Right atrium auricular region (tissue), 2 donors: Measurements from ENCODE around the gene OR11A1. TPM values are rescaled to one million over a fixed set of nuclear protein-coding genes. Genes with fewer than 3 reads are reported as not detected.

Experiments used
- DNase-seq: peaks from one replicate; pipeline ENCODE4 v3.0.0-alpha.2; 2019; ENCODE audit warnings: low spot score
- H3K27ac ChIP-seq, 2 donors: fragments of 200-600 bp; sonication (generic); 1 replicate in 1 of 2; 2 replicates in 1 of 2; pipeline ENCODE4 v1.5.1; 2016 to 2019
- H3K27me3 ChIP-seq, 2 donors: fragments of 200-600 bp; sonication (generic); one replicate each; pipeline versions ENCODE4 v1.5.1 to v1.6.0; 2017 to 2019
- H3K36me3 ChIP-seq: fragments of 200-600 bp; sonication (generic); one replicate; pipeline ENCODE4 v1.5.1; 2016
- H3K4me1 ChIP-seq, 2 donors: fragments of 200-600 bp; sonication (generic); one replicate each; pipeline versions ENCODE4 v1.5.1 to v1.6.0; 2017 to 2019
- H3K4me3 ChIP-seq, 2 donors: fragments of 200-600 bp; sonication (generic); 1 replicate in 1 of 2; 2 replicates in 1 of 2; pipeline ENCODE4 v1.5.1; 2017 to 2019; ENCODE audit warnings: mild to moderate bottlenecking in 1 of 2, moderate library complexity in 1 of 2
- H3K9me3 ChIP-seq, 2 donors: fragments of 200-600 bp; sonication (generic); one replicate each; pipeline ENCODE4 v1.5.1; 2019
- total RNA-seq, 2 donors: library from RNA; depleted of rRNA; stranded (reverse); fragments of >200 nt; gene quantifications; one replicate each; pipeline ENCODE4 v1.1.0, GENCODE V29; 2016
- TF ChIP-seq, protein P1 (sequence below), 2 donors: fragments of 200-600 bp; sonication (generic); IDR thresholded peaks; one replicate each; pipeline ENCODE4 v1.5.1; 2019; ENCODE audit warnings: antibody characterized with exemption in 2 of 2

Gene OR11A1
- total RNA-seq, 2 donors from 2014 or later: not detected

DNA sequence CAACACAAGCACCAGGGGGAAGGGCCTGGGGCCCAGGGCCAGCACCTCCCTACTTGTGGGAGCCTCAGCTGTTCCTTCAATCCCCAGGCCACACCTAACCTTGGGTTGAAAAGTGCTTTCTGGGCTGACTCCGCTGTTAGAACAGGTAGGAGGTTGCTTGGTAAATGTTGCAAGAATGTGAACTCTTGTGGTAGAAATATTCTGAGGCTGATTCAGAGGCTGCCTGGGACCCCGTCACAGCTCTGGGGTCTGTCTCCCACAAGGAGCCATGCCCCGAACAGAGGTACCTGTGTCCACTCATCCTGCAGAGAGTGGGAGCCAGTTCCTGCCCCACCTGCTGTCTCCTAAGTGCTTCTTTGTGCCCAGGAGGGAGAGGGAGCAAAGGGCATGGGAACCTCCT lies 45.3 kb upstream of the OR11A1 start:
- Histone ChIP-seq H3K27ac (no peak overlapping the region), H3K27me3 (no peaks in the 10 kb centered on the region), H3K4me3 (no peak overlapping the region), H3K36me3 (no peaks in the 10 kb centered on the region), H3K9me3 (no peaks in the 10 kb centered on the region), H3K4me1 (no peaks in the 10 kb centered on the region)
- peak; percentile 48 for DNase-seq
- TF ChIP-seq, protein P1, sequence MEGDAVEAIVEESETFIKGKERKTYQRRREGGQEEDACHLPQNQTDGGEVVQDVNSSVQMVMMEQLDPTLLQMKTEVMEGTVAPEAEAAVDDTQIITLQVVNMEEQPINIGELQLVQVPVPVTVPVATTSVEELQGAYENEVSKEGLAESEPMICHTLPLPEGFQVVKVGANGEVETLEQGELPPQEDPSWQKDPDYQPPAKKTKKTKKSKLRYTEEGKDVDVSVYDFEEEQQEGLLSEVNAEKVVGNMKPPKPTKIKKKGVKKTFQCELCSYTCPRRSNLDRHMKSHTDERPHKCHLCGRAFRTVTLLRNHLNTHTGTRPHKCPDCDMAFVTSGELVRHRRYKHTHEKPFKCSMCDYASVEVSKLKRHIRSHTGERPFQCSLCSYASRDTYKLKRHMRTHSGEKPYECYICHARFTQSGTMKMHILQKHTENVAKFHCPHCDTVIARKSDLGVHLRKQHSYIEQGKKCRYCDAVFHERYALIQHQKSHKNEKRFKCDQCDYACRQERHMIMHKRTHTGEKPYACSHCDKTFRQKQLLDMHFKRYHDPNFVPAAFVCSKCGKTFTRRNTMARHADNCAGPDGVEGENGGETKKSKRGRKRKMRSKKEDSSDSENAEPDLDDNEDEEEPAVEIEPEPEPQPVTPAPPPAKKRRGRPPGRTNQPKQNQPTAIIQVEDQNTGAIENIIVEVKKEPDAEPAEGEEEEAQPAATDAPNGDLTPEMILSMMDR (IDR thresholded peaks at IDR 0.05): no peak

DNA sequence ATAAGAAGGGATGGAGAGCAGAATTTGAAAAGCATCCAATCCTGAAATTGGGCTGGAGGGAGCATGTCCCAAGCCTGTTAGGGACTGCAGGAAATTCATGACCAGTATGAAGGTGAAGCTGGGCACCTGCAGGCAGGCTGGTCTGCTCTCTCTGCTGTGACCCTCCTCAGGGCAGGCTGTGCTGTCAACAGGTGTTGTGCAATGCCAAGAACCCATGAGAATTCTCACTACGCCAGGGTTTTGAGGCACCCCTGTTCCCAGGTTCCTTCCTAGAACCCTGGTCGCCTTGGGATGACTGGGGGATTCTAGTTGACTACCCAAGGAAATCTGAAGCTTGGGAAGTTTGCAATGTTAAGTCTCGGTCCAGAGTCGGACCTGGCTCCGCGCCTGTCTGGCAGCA lies 44.2 kb upstream of the OR11A1 start:
- H3K4me1 ChIP-seq: no peaks in the 10 kb centered on the region
- no peaks in the 10 kb centered on the region for H3K9me3 ChIP-seq
- DNase-seq: peak; percentile 4
- no peaks in the 10 kb centered on the region for H3K27me3 ChIP-seq
- TF ChIP-seq, protein P1 (IDR thresholded peaks at IDR 0.05): no peak
- no peak overlapping the region for H3K27ac ChIP-seq
- H3K36me3 ChIP-seq: no peaks in the 10 kb centered on the region
- H3K4me3 ChIP-seq: no peak overlapping the region

DNA sequence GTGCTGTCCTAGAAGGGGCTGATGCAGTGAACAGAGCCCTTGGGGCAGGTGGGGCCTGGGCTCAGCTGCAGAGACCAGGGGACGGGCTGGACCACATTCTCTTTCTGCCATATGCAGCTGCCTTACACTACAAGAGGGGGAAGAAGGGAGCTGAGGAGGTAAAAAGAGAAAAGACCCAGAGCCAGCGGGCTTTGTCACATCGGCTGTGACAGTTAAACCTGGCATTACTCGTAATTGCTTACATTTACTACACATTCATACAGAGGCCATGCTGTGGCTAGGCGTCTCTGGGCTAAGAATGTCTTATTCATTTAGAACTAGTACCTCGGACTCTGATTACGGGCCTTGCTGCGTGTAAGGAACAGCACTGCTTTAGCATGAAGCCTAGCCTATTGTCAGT lies 43.7 kb upstream of the OR11A1 start:
- H3K4me3 ChIP-seq: no peak overlapping the region
- no peaks in the 10 kb centered on the region for H3K9me3 ChIP-seq
- no peaks in the 10 kb centered on the region for H3K4me1 ChIP-seq
- DNase-seq: peak; percentile 34
- H3K27me3 ChIP-seq: no peaks in the 10 kb centered on the region
- TF ChIP-seq, protein P1 (IDR thresholded peaks at IDR 0.05): no peak
- no peak overlapping the region for H3K27ac ChIP-seq
- no peaks in the 10 kb centered on the region for H3K36me3 ChIP-seq

DNA sequence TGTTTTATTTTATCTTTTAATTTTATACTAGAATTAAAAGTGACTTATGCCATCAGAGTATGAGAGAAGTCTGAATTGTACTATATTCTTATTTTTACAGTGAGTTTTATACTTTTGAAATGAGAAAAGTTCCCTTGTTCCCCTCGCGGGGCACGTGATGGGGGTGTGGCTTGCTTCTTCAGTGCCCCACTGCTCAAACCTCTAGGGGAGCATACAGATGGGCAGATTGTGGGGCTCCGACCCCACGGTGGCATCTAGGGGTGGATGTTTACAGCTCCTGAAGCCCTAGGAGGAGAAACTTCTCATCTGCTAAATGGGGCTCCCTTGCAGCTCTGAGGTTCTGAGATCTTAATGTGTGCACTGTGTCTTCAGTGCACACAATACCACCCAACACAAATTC lies 42.8 kb upstream of the OR11A1 start:
- Histone ChIP-seq H3K36me3 (no peaks in the 10 kb centered on the region), H3K9me3 (no peaks in the 10 kb centered on the region), H3K4me3 (no peak overlapping the region), H3K4me1 (no peaks in the 10 kb centered on the region), H3K27me3 (no peaks in the 10 kb centered on the region), H3K27ac (no peak overlapping the region)
- TF ChIP-seq, protein P1 (IDR thresholded peaks at IDR 0.05): no peak
- DNase-seq: no peak

DNA sequence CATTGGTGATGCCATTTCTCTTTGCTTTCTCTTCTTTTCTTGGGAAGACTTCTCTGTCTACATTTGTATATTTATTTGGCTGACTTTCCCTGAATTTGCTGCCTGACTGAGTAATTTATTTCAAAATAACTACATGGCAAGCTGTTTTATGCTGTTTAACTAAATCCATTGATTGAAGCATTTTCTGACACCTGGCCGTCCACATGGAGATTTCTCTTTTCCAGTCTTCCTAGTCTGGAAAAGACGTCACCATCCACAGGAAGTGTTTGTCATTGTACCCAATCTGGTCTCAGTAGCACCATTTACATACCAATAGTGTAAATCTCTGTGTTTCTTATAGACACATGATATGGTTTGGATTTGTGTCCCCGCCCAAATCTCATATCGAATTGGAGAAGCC lies 40.1 kb upstream of the OR11A1 start:
- H3K9me3 ChIP-seq: no peaks in the 10 kb centered on the region
- peak; percentile 16 for DNase-seq
- H3K27me3 ChIP-seq: no peaks in the 10 kb centered on the region
- TF ChIP-seq, protein P1 (IDR thresholded peaks at IDR 0.05): no peak
- H3K27ac ChIP-seq: no peak overlapping the region
- no peak overlapping the region for H3K4me3 ChIP-seq
- H3K4me1 ChIP-seq: no peaks in the 10 kb centered on the region
- H3K36me3 ChIP-seq: no peaks in the 10 kb centered on the region

DNA sequence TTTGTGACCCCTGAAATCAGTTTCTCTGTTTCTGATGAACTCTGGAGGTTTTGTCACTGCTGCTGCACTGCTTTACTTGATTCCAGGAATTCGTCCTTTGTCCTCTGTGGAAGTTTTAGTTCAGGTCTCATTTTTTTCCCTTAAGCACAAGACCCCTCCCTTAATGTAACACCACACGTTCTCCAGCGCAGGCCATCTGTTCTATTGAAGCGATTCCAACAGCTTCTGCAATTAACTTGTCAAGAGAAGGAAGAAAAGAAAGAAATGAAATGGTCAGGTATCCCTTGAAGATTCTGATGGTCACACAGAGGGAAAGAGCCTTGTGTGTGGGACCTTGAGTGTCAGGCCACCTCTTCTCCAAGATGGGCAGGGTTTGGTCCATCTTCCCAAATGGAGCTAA lies 38.7 kb upstream of the OR11A1 start:
- H3K9me3 ChIP-seq: no peaks in the 10 kb centered on the region
- no peak overlapping the region for H3K27ac ChIP-seq
- TF ChIP-seq, protein P1 (IDR thresholded peaks at IDR 0.05): no peak
- no peaks in the 10 kb centered on the region for H3K27me3 ChIP-seq
- DNase-seq: no peak
- no peak overlapping the region for H3K4me3 ChIP-seq
- H3K4me1 ChIP-seq: no peaks in the 10 kb centered on the region
- H3K36me3 ChIP-seq: no peaks in the 10 kb centered on the region
